ENCODE data around the gene UXS1. TPM values are rescaled to one million over a fixed set of nuclear protein-coding genes. Genes with fewer than 3 reads are reported as not detected.

UXS1 gene
- total RNA-seq, 5 donors from 2014 or later (not counting 1 experiment from before 2014, with no cell fraction given), result 90.8 to 167 (median 145) TPM

DNA sequence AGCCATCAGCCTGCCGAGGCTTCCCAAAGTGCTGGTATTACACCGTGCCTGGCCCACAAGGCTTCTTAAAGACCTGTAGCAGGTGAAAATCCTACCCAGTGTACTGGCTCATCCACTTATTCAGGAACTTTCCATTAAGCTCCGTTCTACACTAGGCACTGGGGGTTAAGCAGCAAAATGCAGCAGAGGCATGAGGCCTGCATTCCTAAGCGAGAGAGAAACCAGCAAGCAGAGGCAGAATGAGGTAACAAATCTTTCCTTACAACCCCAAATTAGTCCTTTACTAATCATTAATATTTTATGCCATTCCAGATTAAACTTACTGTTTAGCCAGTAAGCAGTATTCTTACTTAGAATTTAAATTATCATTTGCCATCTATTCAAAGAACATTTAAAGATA lies 32.8 kb downstream of the UXS1 start:
- H3K27ac Mint-ChIP-seq, result peak overlapping the region; percentile 99 to 100

DNA sequence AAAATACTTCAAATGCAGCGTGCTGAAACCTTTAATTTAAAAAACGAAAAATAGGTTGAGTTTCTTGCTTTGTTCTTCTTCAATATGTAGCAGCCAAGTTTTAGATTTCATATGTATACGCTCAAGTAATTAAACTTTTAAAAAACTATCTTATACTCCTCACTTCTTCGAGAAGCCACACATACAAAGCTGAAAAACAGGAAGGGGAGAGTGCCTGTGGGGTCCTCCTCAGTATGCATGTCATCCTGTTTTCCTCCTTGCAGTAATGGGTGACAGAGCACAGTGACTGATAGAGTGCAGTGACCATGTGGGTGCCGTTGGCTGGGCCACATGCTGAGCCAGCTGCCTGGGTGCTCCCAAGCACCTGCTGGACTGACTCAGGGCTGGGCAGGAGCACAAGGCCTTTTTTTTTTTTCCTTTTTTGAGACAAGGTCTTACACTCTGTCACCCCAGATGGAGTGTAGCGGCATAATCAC lies 33.3 kb downstream of the UXS1 start:
- Histone ChIP-seq H3K4me1 (ENCODE audit: control insufficient read depth in 1 of 2, extremely low read depth in 1 of 2, insufficient read depth in 2 of 2, low read length in 2 of 2) (peaks cover 63 to 77% of the 10 kb centered on the region in 2 experiments), H3K27me3 (replicated peaks in 1 of 2; ENCODE audit: control insufficient read depth in 2 of 2, extremely low read depth in 1 of 2, insufficient read depth in 2 of 2, low read length in 1 of 2) (no peaks in the 10 kb centered on the region), H3K4me3 (ENCODE audit: control insufficient read depth in 1 of 2, extremely low read depth in 1 of 2, low read length in 1 of 2) (peak overlapping the region; percentile 55 to 81), H3K36me3 (ENCODE audit: control insufficient read depth in 2 of 2, extremely low read depth in 1 of 2, insufficient read depth in 1 of 2, low read length in 1 of 2) (peaks cover 6 to 10% of the 10 kb centered on the region in 2 donors), H3K27ac (ENCODE audit: low read length) (peak overlapping the region; percentile 86), H3K9me3 (no peaks in the 10 kb centered on the region)
- DNase-seq (peak in 29 of 35 experiments; percentile 15 to 65 (median 35)), ATAC-seq (replicated peaks in 1 of 4) (peak; percentile 74 to 83 (median 82))
- Mint-ChIP-seq H3K4me3 (peak overlapping the region; percentile 90 to 95 (median 90)), H3K36me3 (peaks cover 49% of the 10 kb centered on the region), H3K27me3 (no peaks in the 10 kb centered on the region), H3K4me1 (peaks cover 92 to 96% (median 94%) of the 10 kb centered on the region in 3 donors), H3K27ac (peak overlapping the region; percentile 99 to 100), H3K9me3 (no peaks in the 10 kb centered on the region)
- ChIA-PET POLR2A (interaction anchor here (0.6 to 1.4 kb wide), 5 partner anchors 13 to 1311 kb away, joined by 3 to 6 read pairs (median 4); no protein-coding TSS in a partner anchor), CTCF (interaction anchor here in 1 of 2 donors (1.3 to 1.6 kb wide), 2 partner anchors 10 to 64 kb away, joined by 3 to 4 read pairs; no protein-coding TSS in a partner anchor)
- 0% methylated on average over 1 of the region's 6 CpGs for WGBS (ENCODE audit: insufficient coverage)

More for the DNA sequence above, 32.8 kb downstream of the UXS1 start:
- Histone ChIP-seq H3K27me3 (replicated peaks in 1 of 2; ENCODE audit: control insufficient read depth in 2 of 2, extremely low read depth in 1 of 2, insufficient read depth in 2 of 2, low read length in 1 of 2) (no peaks in the 10 kb centered on the region), H3K27ac (ENCODE audit: low read length) (peak overlapping the region; percentile 86), H3K36me3 (ENCODE audit: control insufficient read depth in 2 of 2, extremely low read depth in 1 of 2, insufficient read depth in 1 of 2, low read length in 1 of 2) (peaks cover under 1 to 9% of the 10 kb centered on the region in 2 donors), H3K4me3 (ENCODE audit: control insufficient read depth in 1 of 2, extremely low read depth in 1 of 2, low read length in 1 of 2) (peak overlapping the region; percentile 55 to 81), H3K9me3 (no peaks in the 10 kb centered on the region), H3K4me1 (ENCODE audit: control insufficient read depth in 1 of 2, extremely low read depth in 1 of 2, insufficient read depth in 2 of 2, low read length in 2 of 2) (peaks cover 61 to 80% of the 10 kb centered on the region in 2 experiments)
- WGBS (ENCODE audit: insufficient coverage), result 63% methylated on average over 3 of the region's 4 CpGs
- H3K36me3 Mint-ChIP-seq, result peaks cover 44% of the 10 kb centered on the region
- no peaks in the 10 kb centered on the region for H3K27me3 Mint-ChIP-seq
- no peak for DNase-seq
- H3K4me3 Mint-ChIP-seq, result peak overlapping the region; percentile 90 to 95 (median 90)
- H3K9me3 Mint-ChIP-seq, result no peaks in the 10 kb centered on the region
- H3K4me1 Mint-ChIP-seq, result peaks cover 92 to 94% (median 92%) of the 10 kb centered on the region in 3 donors
- ChIA-PET CTCF (no interaction called here), POLR2A (interaction anchor here in 1 of 2 donors (0.6 to 0.7 kb wide), 2 partner anchors 231 to 1311 kb away, joined by 3 to 6 read pairs; no protein-coding TSS in a partner anchor)
- no peak for ATAC-seq (replicated peaks in 1 of 4)

DNA sequence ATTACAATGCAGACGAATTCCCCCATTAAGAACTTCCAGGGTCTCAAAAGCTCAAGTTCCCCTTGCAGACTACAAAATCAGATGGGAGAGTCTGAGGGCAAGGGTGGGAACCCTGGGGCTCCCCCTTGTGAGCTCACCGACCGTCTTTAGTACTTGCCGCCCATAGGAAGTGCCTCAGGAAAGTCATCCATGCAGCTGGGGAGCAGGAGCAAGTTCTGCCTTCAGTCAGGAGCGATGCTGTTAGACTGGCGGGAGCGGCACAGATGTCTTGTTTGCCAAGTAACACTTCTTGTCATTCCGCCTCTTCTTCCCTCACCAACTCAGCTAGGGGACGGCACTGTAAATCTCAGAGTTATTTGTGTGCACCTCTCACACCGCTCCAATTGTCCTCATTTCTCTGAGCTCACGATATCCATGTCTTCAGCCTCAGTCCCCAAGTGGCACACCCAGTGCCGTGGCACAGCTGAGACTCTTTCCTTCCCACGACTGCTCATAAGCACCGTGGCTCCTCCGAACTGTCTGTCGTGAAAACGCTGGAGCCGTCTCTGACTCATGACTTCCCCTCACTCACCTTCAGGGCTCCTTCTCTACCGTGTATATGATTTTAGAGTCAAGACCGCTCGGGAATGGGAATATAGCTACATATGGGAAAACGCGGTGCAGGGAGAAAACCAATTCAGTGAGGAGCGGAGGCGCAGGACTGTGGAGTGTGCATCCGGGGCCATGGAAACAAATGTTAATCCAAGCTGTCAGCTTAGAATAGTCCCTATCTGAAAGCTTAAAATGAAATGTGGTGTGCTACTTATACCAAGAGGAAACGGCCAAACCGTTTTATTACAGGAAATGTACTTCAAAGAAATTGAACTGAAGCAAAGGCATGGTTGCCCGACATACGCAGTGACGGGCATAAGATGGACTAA lies 34.0 kb downstream of the UXS1 start:
- peaks cover 92 to 96% (median 94%) of the 10 kb centered on the region in 3 donors for H3K4me1 Mint-ChIP-seq
- Histone ChIP-seq H3K9me3 (no peaks in the 10 kb centered on the region), H3K4me3 (ENCODE audit: control insufficient read depth in 1 of 2, extremely low read depth in 1 of 2, low read length in 1 of 2) (peak overlapping the region; percentile 55 to 81), H3K4me1 (ENCODE audit: control insufficient read depth in 1 of 2, extremely low read depth in 1 of 2, insufficient read depth in 2 of 2, low read length in 2 of 2) (peaks cover 57 to 70% of the 10 kb centered on the region in 2 experiments), H3K36me3 (ENCODE audit: control insufficient read depth in 2 of 2, extremely low read depth in 1 of 2, insufficient read depth in 1 of 2, low read length in 1 of 2) (peaks cover 6 to 16% of the 10 kb centered on the region in 2 donors), H3K27ac (ENCODE audit: low read length) (peak overlapping the region; percentile 86), H3K27me3 (replicated peaks in 1 of 2; ENCODE audit: control insufficient read depth in 2 of 2, extremely low read depth in 1 of 2, insufficient read depth in 2 of 2, low read length in 1 of 2) (no peaks in the 10 kb centered on the region)
- peak; percentile 70 to 73 (median 72) for ATAC-seq (replicated peaks in 1 of 4)
- peaks cover 0 to 1% (median 0%) of the 10 kb centered on the region in 3 donors for H3K9me3 Mint-ChIP-seq
- no peaks in the 10 kb centered on the region for H3K27me3 Mint-ChIP-seq
- H3K4me3 Mint-ChIP-seq, result peak overlapping the region; percentile 90 to 95 (median 90)
- peaks cover 56% of the 10 kb centered on the region for H3K36me3 Mint-ChIP-seq
- ChIA-PET CTCF (interaction anchor here (0.6 to 1.6 kb wide), 5 partner anchors 11 to 92 kb away, joined by 3 to 4 read pairs (median 3); no protein-coding TSS in a partner anchor), POLR2A (interaction anchor here (0.5 to 1.4 kb wide), 8 partner anchors 13 to 559 kb away, joined by 3 to 4 read pairs (median 4); no protein-coding TSS in a partner anchor)
- peak; percentile 15 to 72 (median 40) for DNase-seq
- H3K27ac Mint-ChIP-seq, result peak overlapping the region; percentile 99 to 100
- 0% methylated on average over 20 of the region's 31 CpGs for WGBS (ENCODE audit: insufficient coverage)

DNA sequence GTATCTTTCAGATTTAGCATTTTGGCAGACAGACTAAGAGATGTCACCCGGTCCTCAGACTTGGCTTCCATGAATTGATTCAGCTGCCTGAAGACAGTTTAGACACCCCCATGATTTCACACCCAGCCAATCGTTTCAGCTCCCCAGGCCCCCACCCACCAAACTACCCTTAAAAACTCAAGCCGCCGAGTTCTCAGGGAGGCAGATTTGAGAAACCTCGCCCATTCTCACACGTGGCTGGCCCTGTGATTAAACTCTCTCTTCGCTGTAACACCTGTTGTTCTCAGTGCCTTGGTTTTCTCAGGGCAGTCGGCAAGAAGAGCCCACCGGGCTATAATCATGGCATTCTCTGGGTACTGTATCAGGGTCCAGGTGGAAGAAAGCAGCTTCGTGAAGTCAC lies 35.2 kb downstream of the UXS1 start:
- H3K4me1 Mint-ChIP-seq, result peaks cover 87 to 94% (median 91%) of the 10 kb centered on the region in 3 donors
- peak overlapping the region; percentile 90 to 95 (median 90) for H3K4me3 Mint-ChIP-seq
- H3K36me3 ChIP-seq (ENCODE audit: control insufficient read depth in 2 of 2, extremely low read depth in 1 of 2, insufficient read depth in 1 of 2, low read length in 1 of 2), result peaks cover 6 to 28% of the 10 kb centered on the region in 2 donors
- peak overlapping the region; percentile 86 for H3K27ac ChIP-seq (ENCODE audit: low read length)
- H3K36me3 Mint-ChIP-seq, result peaks cover 61% of the 10 kb centered on the region
- no peaks in the 10 kb centered on the region for H3K27me3 Mint-ChIP-seq
- WGBS (ENCODE audit: insufficient coverage), result 18% methylated on average over 8 of the region's 10 CpGs
- ATAC-seq (replicated peaks in 1 of 4) (no peak), DNase-seq (peak in 32 of 35 experiments; percentile 26 to 62 (median 46))
- peaks cover 2 to 10% (median 5%) of the 10 kb centered on the region in 3 donors for H3K9me3 Mint-ChIP-seq
- ChIA-PET CTCF (interaction anchor here in 1 of 2 donors (0.8 to 1.2 kb wide), 3 partner anchors 8 to 18 kb away, joined by 3 to 4 read pairs (median 3); no protein-coding TSS in a partner anchor), POLR2A (no interaction called here)
- H3K27me3 ChIP-seq (replicated peaks in 1 of 2; ENCODE audit: control insufficient read depth in 2 of 2, extremely low read depth in 1 of 2, insufficient read depth in 2 of 2, low read length in 1 of 2), result no peaks in the 10 kb centered on the region
- peak overlapping the region; percentile 55 to 81 for H3K4me3 ChIP-seq (ENCODE audit: control insufficient read depth in 1 of 2, extremely low read depth in 1 of 2, low read length in 1 of 2)
- peaks cover 3% of the 10 kb centered on the region for H3K9me3 ChIP-seq
- H3K4me1 ChIP-seq (ENCODE audit: control insufficient read depth in 1 of 2, extremely low read depth in 1 of 2, insufficient read depth in 2 of 2, low read length in 2 of 2), result peaks cover 51 to 58% of the 10 kb centered on the region in 2 experiments
- peak overlapping the region; percentile 99 to 100 for H3K27ac Mint-ChIP-seq

DNA sequence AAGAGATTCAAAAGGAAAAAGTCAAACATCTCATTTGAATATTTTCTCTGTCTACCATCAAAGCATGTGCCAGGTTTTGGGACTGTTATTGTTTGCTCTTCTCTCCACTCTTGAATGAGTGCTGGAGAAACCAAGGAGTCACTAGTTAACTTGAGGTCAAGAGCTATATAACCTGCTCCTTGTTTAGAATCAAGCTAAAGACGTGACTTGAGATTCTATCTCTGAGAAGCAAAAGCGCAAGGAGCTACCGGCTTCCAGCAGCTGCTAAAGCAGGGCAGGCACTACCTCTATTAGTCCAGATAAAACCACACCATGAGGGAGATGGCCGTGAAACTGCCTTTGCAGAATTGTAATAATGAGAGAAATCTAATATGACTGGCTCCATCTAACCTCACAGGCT lies 36.0 kb downstream of the UXS1 start:
- POLR2A ChIA-PET, result no interaction called here
- Histone ChIP-seq H3K4me3 (ENCODE audit: control insufficient read depth in 1 of 2, extremely low read depth in 1 of 2, low read length in 1 of 2) (peak overlapping the region; percentile 5 to 55), H3K9me3 (peaks cover 8% of the 10 kb centered on the region), H3K27ac (ENCODE audit: low read length) (peak overlapping the region; percentile 86), H3K4me1 (ENCODE audit: control insufficient read depth in 1 of 2, extremely low read depth in 1 of 2, insufficient read depth in 2 of 2, low read length in 2 of 2) (peaks cover 50 to 53% of the 10 kb centered on the region in 2 experiments), H3K27me3 (replicated peaks in 1 of 2; ENCODE audit: control insufficient read depth in 2 of 2, extremely low read depth in 1 of 2, insufficient read depth in 2 of 2, low read length in 1 of 2) (no peaks in the 10 kb centered on the region), H3K36me3 (ENCODE audit: control insufficient read depth in 2 of 2, extremely low read depth in 1 of 2, insufficient read depth in 1 of 2, low read length in 1 of 2) (peaks cover 6 to 33% of the 10 kb centered on the region in 2 donors)
- CTCF ChIA-PET, result interaction anchor here in 1 of 2 donors (0.6 to 1.3 kb wide), 5 partner anchors 9 to 1120 kb away, joined by 3 to 4 read pairs (median 3); partner anchors contain the start of gene MRPS9
- Mint-ChIP-seq H3K27me3 (no peaks in the 10 kb centered on the region), H3K27ac (peak overlapping the region; percentile 99 to 100), H3K4me1 (peaks cover 84 to 94% (median 93%) of the 10 kb centered on the region in 3 donors), H3K36me3 (peaks cover 64% of the 10 kb centered on the region), H3K9me3 (peaks cover 10 to 18% (median 11%) of the 10 kb centered on the region in 3 donors), H3K4me3 (peak overlapping the region; percentile 90 to 95 (median 90))
- DNase-seq, result no peak
- no peak for ATAC-seq (replicated peaks in 1 of 4)
- no CpG with 5 or more reads among the region's 4 CpGs for WGBS (ENCODE audit: insufficient coverage)

Measured in T-cell (primary cell).